IMR-90 (cell line): ENCODE data around the gene CAMTA1. TPM values are rescaled to one million over a fixed set of nuclear protein-coding genes. Genes with fewer than 3 reads are reported as not detected.

Source experiments
- ATAC-seq: fragments of 200-7000 bp; cut with Tn5 transposase; 2 replicates; pipeline ENCODE4 v1.9.1; 2020; ENCODE audit warnings: low read depth, mild to moderate bottlenecking, moderate library complexity
- BruUV-seq: library from RNA; stranded (reverse); fragments of 400-500 nt; replicated peaks from 2 replicates; lab custom pipeline; 2021; lab: Mats Ljungman, UMichigan
- CTCF ChIA-PET: fragments of 300-600 bp; formaldehyde crosslinking; extraction: SDS; loops from one replicate; lab custom pipeline; 2021; ENCODE audit warnings: antibody characterized with exemption; lab: Yijun Ruan, JAX
- POLR2A ChIA-PET: fragments of 300-600 bp; sonication (Branson Sonifier 250); formaldehyde crosslinking; loops from one replicate; lab custom pipeline; 2022; ENCODE audit warnings: antibody characterized with exemption; ENCODE audit not compliant: unreplicated experiment; lab: Charles Lee
- DNase-seq: peaks from one replicate; pipeline ENCODE4 v3.0.0; 2013
- H2AFZ ChIP-seq: replicated peaks from 2 replicates; pipeline ENCODE3; 2013; ENCODE audit warnings: low read length, mild to moderate bottlenecking; ENCODE audit not compliant: poor library complexity
- H2AK5ac ChIP-seq: 2 replicates; pipeline ENCODE4 v1.6.1; 2013; ENCODE audit warnings: low read depth, low read length, inconsistent platforms
- H2AK9ac ChIP-seq: replicated peaks from 2 replicates; pipeline ENCODE3; 2013; ENCODE audit warnings: mild to moderate bottlenecking, low read depth, low read length, moderate library complexity; ENCODE audit not compliant: poor library complexity
- H2BK120ac ChIP-seq: 2 replicates; pipeline ENCODE4 v1.6.1; 2013; ENCODE audit warnings: low read depth, low read length, inconsistent platforms
- H2BK15ac ChIP-seq: 3 replicates; pipeline ENCODE4 v1.6.1; 2013; ENCODE audit warnings: low read depth, low read length, inconsistent platforms
- H2BK20ac ChIP-seq: 2 replicates; pipeline ENCODE4 v1.6.1; 2013; ENCODE audit warnings: low read depth, mild to moderate bottlenecking, inconsistent platforms, low read length, moderate library complexity
- H2BK5ac ChIP-seq: 2 replicates; pipeline ENCODE4 v1.6.1; 2013; ENCODE audit warnings: mild to moderate bottlenecking, low read depth, low read length, inconsistent platforms; ENCODE audit not compliant: poor library complexity, severe bottlenecking
- H3K14ac ChIP-seq: replicated peaks from 2 replicates; pipeline ENCODE4 v1.6.1; 2013; ENCODE audit warnings: low read depth, low read length, inconsistent platforms
- H3K18ac ChIP-seq: 2 replicates; pipeline ENCODE4 v1.6.1; 2013; ENCODE audit warnings: low read depth, low read length, control low read depth
- H3K23ac ChIP-seq: 2 replicates; pipeline ENCODE4 v1.6.1; 2013; ENCODE audit warnings: low read depth, low read length, inconsistent platforms
- H3K27ac ChIP-seq: 2 replicates; pipeline ENCODE4 v1.5.1; 2013; ENCODE audit warnings: mild to moderate bottlenecking, control low read depth, low read length; ENCODE audit not compliant: insufficient read depth
- H3K27me3 ChIP-seq: 2 replicates; pipeline ENCODE4 v1.6.1; 2013; ENCODE audit warnings: low read length; ENCODE audit not compliant: control insufficient read depth, insufficient read depth
- H3K36me3 ChIP-seq: 2 replicates; pipeline ENCODE4 v1.6.1; 2013; ENCODE audit warnings: low read length, mixed read lengths; ENCODE audit not compliant: control insufficient read depth, insufficient read depth
- H3K4ac ChIP-seq: 2 replicates; pipeline ENCODE4 v1.6.1; 2013; ENCODE audit warnings: low read depth, low read length, inconsistent platforms
- H3K4me1 ChIP-seq: 2 replicates; pipeline ENCODE4 v1.6.1; 2013; ENCODE audit warnings: low read length, mixed read lengths; ENCODE audit not compliant: control insufficient read depth, insufficient read depth
- H3K4me2 ChIP-seq: 2 replicates; pipeline ENCODE4 v1.6.1; 2013; ENCODE audit warnings: low read depth, mild to moderate bottlenecking, control low read depth, low read length, moderate library complexity
- H3K4me3 ChIP-seq: 2 replicates; pipeline ENCODE4 v1.5.1; 2013; ENCODE audit warnings: low read depth, mild to moderate bottlenecking, control low read depth, low read length, moderate library complexity; ENCODE audit not compliant: insufficient read depth
- H3K56ac ChIP-seq: 2 replicates; pipeline ENCODE4 v1.6.1; 2013; ENCODE audit warnings: low read length, inconsistent platforms; ENCODE audit not compliant: insufficient read depth; ENCODE audit errors: extremely low read depth
- H3K79me1 ChIP-seq, 2 experiments: 2 replicates each; pipeline ENCODE4 v1.6.1; 2013; ENCODE audit warnings: low read length in 2 of 2, inconsistent platforms in 1 of 2, low read depth in 1 of 2
- H3K9ac ChIP-seq: 2 replicates; pipeline ENCODE4 v1.6.1; 2013; ENCODE audit warnings: low read depth, low read length, control low read depth
- H3K9me1 ChIP-seq: 2 replicates; pipeline ENCODE4 v1.6.1; 2013; ENCODE audit warnings: low read length, inconsistent platforms; ENCODE audit not compliant: insufficient read depth
- H3K9me3 ChIP-seq: 2 replicates; pipeline ENCODE4 v1.6.1; 2013; ENCODE audit warnings: low read length; ENCODE audit not compliant: control insufficient read depth, insufficient read depth
- H4K20me1 ChIP-seq: 2 replicates; pipeline ENCODE4 v1.6.1; 2013; ENCODE audit warnings: low read length, inconsistent platforms; ENCODE audit not compliant: insufficient read depth
- H4K5ac ChIP-seq: 2 replicates; pipeline ENCODE4 v1.6.1; 2013; ENCODE audit warnings: mild to moderate bottlenecking, low read depth, low read length, control low read depth
- H4K8ac ChIP-seq, 2 experiments: 2 replicates each; pipeline ENCODE4 v1.6.1; 2013; ENCODE audit warnings: low read depth in 2 of 2, low read length in 2 of 2, control low read depth in 1 of 2, inconsistent platforms in 1 of 2
- H4K91ac ChIP-seq: 2 replicates; pipeline ENCODE4 v1.6.1; 2013; ENCODE audit warnings: low read depth, low read length, inconsistent platforms; ENCODE audit not compliant: insufficient read depth
- BHLHE40 ChIP-seq: fragments of 150-350 bp; IDR thresholded peaks from 2 replicates; pipeline ENCODE4 v1.6.1; 2016; ENCODE audit warnings: mild to moderate bottlenecking, low read depth, low read length
- CEBPB ChIP-seq: IDR thresholded peaks from 2 replicates; pipeline ENCODE4 v1.6.1; 2012; ENCODE audit warnings: low read depth, low read length, improper control_type of control experiment
- CHD1 ChIP-seq: IDR thresholded peaks from 2 replicates; pipeline ENCODE4 v1.6.1; 2012; ENCODE audit warnings: low read depth, low read length, improper control_type of control experiment
- FOS ChIP-seq: fragments of 150-350 bp; IDR thresholded peaks from 2 replicates; pipeline ENCODE4 v1.6.1; 2016; ENCODE audit warnings: low read depth, low read length
- MAZ ChIP-seq: IDR thresholded peaks from 2 replicates; pipeline ENCODE4 v1.6.1; 2012; ENCODE audit warnings: low read depth, mild to moderate bottlenecking, low read length, improper control_type of control experiment, moderate library complexity, borderline replicate concordance
- RCOR1 ChIP-seq: IDR thresholded peaks from 2 replicates; pipeline ENCODE4 v1.6.1; 2012; ENCODE audit warnings: mild to moderate bottlenecking, low read length, improper control_type of control experiment; ENCODE audit not compliant: insufficient replicate concordance
- WGBS, 2 experiments: methylation state at CpG; one replicate each; pipeline versions ENCODE4 v1.1.5 to v1.1.7; 2013; ENCODE audit warnings: missing lambda C conversion rate in 2 of 2; ENCODE audit not compliant: insufficient read length in 1 of 2; ENCODE audit errors: extremely low coverage in 2 of 2; 5-methylcytosine and 5-hydroxymethylcytosine counted together
- dilution Hi-C: fragments of 300-500 bp; cut with HindIII; formaldehyde crosslinking; loops from one replicate; pipeline ENCODE4 v1.14.3; 2018; ENCODE audit warnings: low sequenced_read_pairs; ENCODE audit not compliant: unreplicated experiment
- in situ Hi-C: fragments of 300-500 bp; cut with MboI; formaldehyde crosslinking; loops from 3 replicates; pipeline ENCODE4 v1.14.3; 2019; ENCODE audit warnings: low sequenced_read_pairs, inconsistent platforms, mixed read lengths
- intact Hi-C: fragments of 100-400 bp; cut with micrococcal nuclease; formaldehyde crosslinking; loops from 2 replicates; pipeline ENCODE4 v1.10.0; 2022
- polyA plus RNA-seq, 3 experiments: library from polyadenylated mRNA; depleted of rRNA; stranded (reverse); fragments of >200 nt; gene quantifications; 2 replicates each; pipeline ENCODE4 v1.2.3, GENCODE V29; 2012; ENCODE audit warnings: low replicate concordance in 1 of 3
- total RNA-seq: library from RNA; depleted of rRNA; stranded (reverse); fragments of >200 nt; gene quantifications from 2 replicates; pipeline ENCODE4 v1.2.3, GENCODE V29; 2012
- TF ChIP-seq, protein P1 (sequence below): conservative IDR thresholded peaks from 2 replicates; pipeline ENCODE4 v1.5.1; 2012; ENCODE audit warnings: mild to moderate bottlenecking, low read depth, low read length, improper control_type of control experiment
- TF ChIP-seq, protein P2 (sequence below): fragments of 150-350 bp; IDR thresholded peaks from 2 replicates; pipeline ENCODE4 v1.6.1; 2017; ENCODE audit warnings: mild to moderate bottlenecking, antibody characterized with exemption, low read length, low read depth
- TF ChIP-seq, protein P3 (sequence below): fragments of 150-350 bp; IDR thresholded peaks from 2 replicates; pipeline ENCODE4 v1.6.1; 2016; ENCODE audit warnings: low read depth, mild to moderate bottlenecking, low read length, moderate library complexity, borderline replicate concordance

The CAMTA1 gene
- total and polyA plus RNA-seq, 2 of the 4 experiments (the other 2 are of a cell fraction): 35.5 to 74.3 TPM

DNA sequence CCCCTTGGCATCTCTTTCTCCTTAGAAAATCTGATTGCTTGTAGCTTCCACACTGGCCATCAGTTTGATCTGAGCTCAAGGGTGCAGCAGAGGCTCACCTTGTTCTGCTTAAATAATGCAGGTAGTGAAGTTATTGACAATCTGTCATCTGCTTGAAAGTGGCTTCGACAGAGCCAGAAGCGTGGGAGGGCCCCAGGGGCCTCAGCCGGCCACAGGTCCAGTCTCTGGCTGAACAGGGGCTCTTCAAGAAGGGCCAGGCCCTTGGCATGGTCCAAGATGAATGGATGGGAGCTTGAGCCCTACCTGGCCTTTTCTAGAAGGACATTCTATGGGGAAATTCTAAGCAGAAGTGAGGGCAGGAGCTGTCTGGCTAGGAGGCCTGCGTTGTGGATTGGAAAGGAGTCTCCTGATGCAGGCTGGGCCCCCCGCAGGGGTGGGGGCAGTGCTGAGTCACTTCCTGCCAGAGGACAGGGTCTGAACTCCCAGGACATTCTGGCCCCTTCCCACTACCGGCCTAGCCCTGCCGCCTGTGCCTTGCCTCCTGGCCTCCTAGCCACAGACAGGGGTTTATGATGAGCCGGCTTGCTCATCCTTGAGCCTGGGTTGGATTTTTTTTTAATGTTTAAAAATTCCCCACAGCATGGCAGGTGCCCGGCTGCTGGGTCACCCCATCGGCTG lies 823.5 kb downstream of the CAMTA1 start:
- Histone ChIP-seq H2AK5ac (no peak overlapping the region), H3K36me3 (no peaks in the 10 kb centered on the region), H3K27ac (no peak overlapping the region), H4K8ac (no peak overlapping the region), H4K91ac (no peak overlapping the region), H3K4me2 (no peak overlapping the region), H2BK5ac (no peak overlapping the region), H2BK20ac (no peak overlapping the region), H3K4me1 (no peaks in the 10 kb centered on the region), H3K79me1 (no peaks in the 10 kb centered on the region), H4K5ac (no peak overlapping the region), H4K20me1 (no peaks in the 10 kb centered on the region), H2BK15ac (no peak overlapping the region), H2AK9ac (no peak overlapping the region), H3K9me3 (no peaks in the 10 kb centered on the region; the same call in 1 of the 2 replicates), H3K4ac (no peak overlapping the region), H3K23ac (no peak overlapping the region), H3K9me1 (no peaks in the 10 kb centered on the region), H3K27me3 (peaks cover 7% of the 10 kb centered on the region; the same call in 1 of the 2 replicates), H3K18ac (no peak overlapping the region), H2BK120ac (no peak overlapping the region), H3K9ac (no peak overlapping the region), H3K4me3 (no peak overlapping the region), H2AFZ (no peak overlapping the region), H3K56ac (no peak overlapping the region), H3K14ac (no peak overlapping the region)
- intact Hi-C loops (no loop called here), in situ Hi-C loops (no loop called here), dilution Hi-C loops (no loop called here)
- ATAC-seq (no peak), DNase-seq (peak; percentile 5)
- TF ChIP-seq RCOR1 (no peak), CHD1 (no peak), MAZ (no peak), FOS (no peak), BHLHE40 (no peak), CEBPB (no peak)
- TF ChIP-seq, protein P1, sequence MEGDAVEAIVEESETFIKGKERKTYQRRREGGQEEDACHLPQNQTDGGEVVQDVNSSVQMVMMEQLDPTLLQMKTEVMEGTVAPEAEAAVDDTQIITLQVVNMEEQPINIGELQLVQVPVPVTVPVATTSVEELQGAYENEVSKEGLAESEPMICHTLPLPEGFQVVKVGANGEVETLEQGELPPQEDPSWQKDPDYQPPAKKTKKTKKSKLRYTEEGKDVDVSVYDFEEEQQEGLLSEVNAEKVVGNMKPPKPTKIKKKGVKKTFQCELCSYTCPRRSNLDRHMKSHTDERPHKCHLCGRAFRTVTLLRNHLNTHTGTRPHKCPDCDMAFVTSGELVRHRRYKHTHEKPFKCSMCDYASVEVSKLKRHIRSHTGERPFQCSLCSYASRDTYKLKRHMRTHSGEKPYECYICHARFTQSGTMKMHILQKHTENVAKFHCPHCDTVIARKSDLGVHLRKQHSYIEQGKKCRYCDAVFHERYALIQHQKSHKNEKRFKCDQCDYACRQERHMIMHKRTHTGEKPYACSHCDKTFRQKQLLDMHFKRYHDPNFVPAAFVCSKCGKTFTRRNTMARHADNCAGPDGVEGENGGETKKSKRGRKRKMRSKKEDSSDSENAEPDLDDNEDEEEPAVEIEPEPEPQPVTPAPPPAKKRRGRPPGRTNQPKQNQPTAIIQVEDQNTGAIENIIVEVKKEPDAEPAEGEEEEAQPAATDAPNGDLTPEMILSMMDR: no peak
- TF ChIP-seq, protein P2, sequence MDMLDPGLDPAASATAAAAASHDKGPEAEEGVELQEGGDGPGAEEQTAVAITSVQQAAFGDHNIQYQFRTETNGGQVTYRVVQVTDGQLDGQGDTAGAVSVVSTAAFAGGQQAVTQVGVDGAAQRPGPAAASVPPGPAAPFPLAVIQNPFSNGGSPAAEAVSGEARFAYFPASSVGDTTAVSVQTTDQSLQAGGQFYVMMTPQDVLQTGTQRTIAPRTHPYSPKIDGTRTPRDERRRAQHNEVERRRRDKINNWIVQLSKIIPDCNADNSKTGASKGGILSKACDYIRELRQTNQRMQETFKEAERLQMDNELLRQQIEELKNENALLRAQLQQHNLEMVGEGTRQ: no peak
- TF ChIP-seq, protein P3, sequence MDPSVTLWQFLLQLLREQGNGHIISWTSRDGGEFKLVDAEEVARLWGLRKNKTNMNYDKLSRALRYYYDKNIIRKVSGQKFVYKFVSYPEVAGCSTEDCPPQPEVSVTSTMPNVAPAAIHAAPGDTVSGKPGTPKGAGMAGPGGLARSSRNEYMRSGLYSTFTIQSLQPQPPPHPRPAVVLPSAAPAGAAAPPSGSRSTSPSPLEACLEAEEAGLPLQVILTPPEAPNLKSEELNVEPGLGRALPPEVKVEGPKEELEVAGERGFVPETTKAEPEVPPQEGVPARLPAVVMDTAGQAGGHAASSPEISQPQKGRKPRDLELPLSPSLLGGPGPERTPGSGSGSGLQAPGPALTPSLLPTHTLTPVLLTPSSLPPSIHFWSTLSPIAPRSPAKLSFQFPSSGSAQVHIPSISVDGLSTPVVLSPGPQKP: no peak
- no TSS peak for BruUV-seq
- ChIA-PET CTCF (no interaction called here), POLR2A (no interaction called here)
- no CpG with 5 or more reads among the region's 10 CpGs for WGBS, 2 experiments
